T47D (cell line): ENCODE measurements around the gene PRKCH.

Source experiments
- DNase-seq, 2 experiments: peaks; one replicate each; pipeline versions ENCODE4 v3.0.0 to v3.0.0-alpha.2; 2011 to 2012; ENCODE audit warnings: low read depth in 1 of 2, low spot score in 1 of 2
- JUND ChIP-seq: IDR thresholded peaks from 2 replicates; pipeline ENCODE4 v1.6.1; 2012; ENCODE audit warnings: low read depth
- in situ Hi-C: cut with HindIII; loops from 2 replicates; pipeline ENCODE4 v1.10.0; 2016; ENCODE audit warnings: low sequenced_read_pairs, low pct_unique_long_range_greater_than_20kb

Gene PRKCH

DNA sequence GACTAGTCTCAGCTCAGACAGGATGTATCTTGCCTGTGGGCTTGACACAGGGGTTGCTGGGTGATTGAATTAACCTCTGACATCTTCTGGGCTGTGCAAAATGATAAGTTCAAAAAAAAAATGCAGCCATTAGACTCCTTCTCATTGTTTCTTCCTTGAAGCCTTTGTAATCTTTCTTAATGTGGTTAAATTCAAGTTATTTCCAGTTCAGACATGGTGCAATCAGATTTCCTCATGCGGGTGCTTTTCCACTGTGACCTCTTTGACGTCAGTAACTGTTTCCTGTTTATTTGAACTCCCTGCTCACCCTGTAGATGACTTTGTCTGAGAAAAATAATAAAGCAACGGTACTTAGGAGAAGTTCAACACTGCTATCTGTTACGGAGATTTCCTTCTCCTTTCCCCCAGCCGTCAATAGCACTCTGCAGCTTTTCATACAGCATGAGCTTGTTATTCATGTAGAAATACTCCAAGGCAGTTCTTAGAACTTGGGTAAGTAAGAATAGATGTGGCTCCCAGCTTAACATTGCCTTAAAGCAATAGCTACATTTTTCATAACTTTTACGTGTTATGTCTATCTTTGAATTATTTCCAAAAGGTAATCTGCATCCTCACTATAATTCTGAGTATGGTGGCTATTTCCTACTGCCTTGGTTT lies 155.5 kb downstream of the PRKCH start:
- no peak for TF ChIP-seq JUND
- no peak for DNase-seq
- in situ Hi-C loops = no loop called here

DNA sequence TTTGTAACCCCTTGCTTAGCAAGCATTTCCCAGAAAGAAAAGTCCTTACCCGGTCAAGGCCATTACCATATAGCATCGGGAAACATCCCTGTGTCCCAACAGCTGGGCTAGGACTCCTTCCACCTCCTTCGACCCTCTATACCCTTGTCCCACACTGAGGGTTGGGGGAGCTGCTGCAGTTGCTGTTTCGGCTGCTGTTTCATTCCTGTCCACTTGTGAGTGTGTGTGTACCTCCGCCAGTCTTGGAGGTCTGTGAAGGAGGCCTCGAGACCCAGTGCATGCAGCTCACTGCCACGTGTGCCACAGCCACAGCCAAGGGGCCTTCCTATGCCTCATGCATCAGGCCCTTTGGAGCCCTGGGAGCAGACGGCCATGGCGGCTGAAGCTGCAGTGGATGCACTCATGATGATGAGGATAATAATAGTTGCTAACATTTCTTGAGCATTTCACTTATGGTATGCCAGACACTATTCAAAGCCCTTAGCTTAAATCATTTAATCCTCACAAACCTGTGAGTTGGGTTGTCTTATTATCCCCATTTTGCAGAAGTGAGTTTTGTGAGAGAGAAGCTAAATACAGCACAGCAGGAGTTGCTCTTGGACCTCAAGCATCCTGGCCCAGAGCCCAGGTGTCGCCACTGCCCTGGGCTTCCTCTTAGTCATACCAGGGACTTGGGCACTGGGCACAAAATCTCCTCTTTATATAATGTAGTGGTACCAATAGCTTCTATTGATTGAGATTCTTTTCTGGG lies 156.5 kb downstream of the PRKCH start:
- TF ChIP-seq JUND = no peak
- in situ Hi-C loops = no loop called here
- DNase-seq = no peak

DNA sequence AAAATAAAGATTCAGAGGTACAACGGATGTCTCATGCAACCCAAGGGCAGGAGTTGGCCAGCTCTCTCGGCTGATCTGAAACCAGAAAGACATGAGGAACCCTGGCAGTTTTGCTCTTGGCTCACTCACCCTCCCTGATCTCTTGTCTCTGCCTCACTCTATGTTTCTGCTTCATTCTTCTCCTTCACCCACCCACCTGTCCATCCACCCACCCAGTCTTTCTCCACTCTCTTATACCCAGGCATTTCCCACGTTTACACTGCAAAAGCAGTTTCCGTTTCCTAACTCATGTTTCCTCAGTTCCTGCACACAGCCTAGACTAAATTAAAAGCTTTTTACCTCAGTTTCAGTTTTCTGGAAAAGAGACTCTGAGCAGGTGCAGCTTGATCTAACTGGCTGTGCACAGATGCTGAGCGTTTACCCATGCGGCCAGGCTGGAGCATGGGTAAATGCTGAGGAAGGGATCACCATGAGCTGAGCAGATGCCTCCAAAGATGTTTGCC lies 157.6 kb downstream of the PRKCH start:
- no peak for DNase-seq
- in situ Hi-C loops = no loop called here
- TF ChIP-seq JUND = no peak

DNA sequence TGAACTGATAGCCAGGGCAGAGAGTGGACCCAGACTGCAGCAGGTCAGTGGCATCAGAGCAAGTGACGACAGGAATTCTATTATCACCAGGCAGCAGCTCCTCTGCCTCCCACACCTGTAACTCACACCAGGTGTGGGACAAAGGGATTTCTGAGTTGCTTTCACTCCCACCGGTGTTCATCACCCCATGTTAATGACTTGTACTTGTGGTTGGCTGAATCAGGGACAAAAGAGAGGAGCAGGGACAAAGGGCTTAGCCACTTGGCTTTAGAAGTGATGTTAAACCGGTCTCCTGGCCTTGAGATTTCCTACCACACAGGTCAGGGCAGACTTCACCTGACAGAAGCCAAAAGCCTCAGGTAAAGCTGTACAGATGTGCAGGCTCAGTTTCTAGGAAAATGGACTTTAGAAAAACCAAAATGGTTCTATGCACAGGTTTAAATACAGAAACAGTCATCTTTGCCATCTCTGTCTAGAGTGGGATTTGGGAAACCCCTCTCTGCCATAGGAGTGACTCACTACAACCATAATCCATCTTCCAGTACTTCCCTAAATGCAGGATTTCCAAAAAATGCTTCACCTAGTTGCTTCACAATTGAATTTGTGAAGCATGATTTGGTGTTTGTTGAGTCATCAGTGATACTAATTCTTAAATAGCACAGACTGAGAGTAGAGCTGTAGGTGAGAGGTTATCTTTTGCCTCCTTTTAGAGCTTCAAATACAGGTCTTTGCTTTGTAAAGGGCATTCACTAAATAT lies 158.5 kb downstream of the PRKCH start:
- in situ Hi-C loops = no loop called here
- TF ChIP-seq JUND = no peak
- no peak for DNase-seq

DNA sequence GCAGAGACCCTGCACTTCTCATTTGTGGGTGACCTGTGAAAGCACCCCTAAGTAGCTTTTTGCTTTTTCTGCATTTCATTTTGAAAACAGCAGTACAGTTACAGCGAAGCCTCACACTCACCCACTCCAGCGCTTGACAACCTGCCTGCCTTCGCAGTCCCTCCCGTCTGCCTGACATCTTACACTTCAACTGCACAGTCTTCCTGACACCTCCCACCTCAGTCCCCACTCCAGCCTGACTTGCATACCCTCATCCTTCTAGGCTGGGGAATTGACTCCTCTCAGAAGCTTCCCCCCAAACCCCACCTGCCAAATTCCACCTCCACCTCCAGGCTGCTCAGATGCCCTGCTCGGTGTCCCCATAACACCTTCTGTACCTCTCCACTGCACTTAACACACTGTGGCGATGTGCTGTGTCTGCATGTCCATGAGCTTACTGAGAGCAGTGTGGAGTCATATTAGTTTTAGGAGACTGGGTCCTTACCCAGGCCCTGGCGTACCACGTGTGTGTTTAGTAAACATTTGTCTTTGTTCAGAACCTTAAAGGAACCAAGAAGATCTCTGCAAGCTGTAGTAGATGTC lies 159.4 kb downstream of the PRKCH start:
- in situ Hi-C loops = no loop called here
- DNase-seq = no peak
- TF ChIP-seq JUND = no peak

GRCh38 chr14:61481701-61482100 lies 160.3 kb downstream of the PRKCH start:
- TF ChIP-seq JUND = no peak
- in situ Hi-C loops = no loop called here
- no peak for DNase-seq

GRCh38 chr14:61482348-61483206 lies 161.2 kb downstream of the PRKCH start:
- DNase-seq = no peak
- in situ Hi-C loops = no loop called here
- TF ChIP-seq JUND = no peak

DNA sequence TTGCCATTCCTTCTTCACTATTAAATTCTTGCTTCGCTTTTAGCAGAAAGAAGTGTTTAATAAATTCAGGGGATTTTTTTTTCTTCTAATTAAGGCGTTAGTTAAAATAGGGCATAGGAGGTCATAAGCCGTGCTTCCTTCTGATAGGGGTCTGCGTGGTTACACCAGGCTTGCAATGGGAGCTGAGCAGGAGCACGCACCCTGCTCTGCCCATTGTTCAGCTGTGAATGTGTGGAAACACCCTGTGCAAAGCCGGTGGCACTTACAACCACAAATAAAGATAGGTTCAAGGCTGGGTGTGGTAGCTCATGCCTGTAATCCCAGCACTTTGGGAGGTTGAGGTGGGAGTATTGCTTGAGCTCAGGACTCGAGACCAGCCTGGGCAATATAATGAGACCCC lies 162.1 kb downstream of the PRKCH start:
- in situ Hi-C loops = no loop called here
- DNase-seq = no peak
- no peak for TF ChIP-seq JUND

DNA sequence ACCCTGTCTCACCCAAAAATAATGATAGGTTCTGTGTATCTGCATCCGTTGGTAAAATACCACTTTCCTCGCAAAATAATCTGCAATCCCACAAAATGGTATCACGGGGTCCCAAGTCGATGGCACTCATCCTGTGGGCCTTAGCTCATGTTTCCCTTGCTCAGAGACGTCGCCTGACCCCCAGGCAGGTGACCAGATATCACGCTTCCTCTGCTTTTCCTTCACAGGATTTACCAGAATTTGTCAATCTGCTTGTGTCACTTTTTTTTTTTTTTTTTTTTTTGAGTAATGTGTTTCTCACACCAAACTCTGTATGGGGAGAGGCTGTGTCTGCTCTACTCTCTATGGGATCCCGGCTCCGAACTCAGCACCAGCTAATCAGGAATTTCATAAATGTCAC lies 162.7 kb downstream of the PRKCH start:
- in situ Hi-C loops = no loop called here
- DNase-seq = no peak
- TF ChIP-seq JUND = no peak

DNA sequence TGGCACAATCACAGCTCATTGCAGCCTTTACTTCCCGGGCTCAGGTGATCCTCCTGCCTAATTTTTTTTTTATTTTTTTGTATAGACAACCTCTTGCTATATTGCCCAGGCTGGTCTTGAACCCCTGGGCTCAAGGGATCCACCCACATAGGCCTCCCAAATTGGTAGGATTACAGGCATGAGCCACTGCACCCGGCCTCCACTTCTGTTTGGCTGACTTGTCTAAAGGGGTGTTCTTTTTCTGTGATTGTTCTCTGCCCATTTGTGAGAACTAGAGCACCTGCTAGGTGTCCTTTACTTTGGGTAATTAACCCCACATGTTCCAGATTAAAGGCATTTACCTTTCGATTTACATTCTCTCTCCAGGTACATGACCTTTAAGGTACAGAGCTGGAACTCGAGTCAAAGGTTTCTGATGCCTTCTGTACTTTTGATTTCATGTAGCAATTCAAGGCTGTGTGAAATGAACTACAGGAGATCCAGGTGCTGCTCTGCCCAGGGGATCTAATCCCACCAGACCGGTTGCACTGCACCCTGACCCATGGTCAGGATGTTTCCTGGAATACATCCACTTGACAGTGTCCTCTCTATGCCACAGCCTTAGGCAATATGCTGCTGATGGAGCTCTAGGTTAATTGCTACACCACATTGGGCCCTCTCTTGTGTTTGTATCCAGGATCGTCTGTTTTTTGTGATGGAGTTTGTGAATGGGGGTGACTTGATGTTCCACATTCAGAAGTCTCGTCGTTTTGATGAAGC lies 163.6 kb downstream of the PRKCH start:
- DNase-seq = peak in 1 of 2 experiments; percentile 62
- no peak for TF ChIP-seq JUND
- in situ Hi-C loops = no loop called here

GRCh38 chr14:61485661-61486060 lies 164.3 kb downstream of the PRKCH start:
- TF ChIP-seq JUND = no peak
- no peak for DNase-seq
- in situ Hi-C loops = no loop called here
